Measurements from ENCODE around the gene RNF141.

DNA sequence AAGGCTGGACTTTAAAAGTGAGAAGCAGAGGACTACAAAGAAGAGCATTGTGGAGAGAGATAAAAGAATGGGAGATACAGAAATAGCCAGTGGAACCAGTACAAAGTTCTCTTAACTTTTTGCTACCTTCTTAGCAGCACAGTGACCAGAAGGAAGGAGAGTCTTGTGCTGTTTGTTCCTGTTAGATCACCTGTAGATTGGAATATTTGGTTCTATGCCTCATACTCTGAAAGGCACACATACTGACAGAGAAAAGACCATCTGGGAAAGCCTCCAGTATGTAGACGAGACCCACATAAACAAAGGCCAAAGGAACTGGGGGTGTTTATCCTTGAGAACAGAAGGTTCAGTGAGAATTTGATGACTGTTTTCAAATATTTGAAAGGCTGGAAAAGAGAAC lies 18.7 kb downstream of the RNF141 start:
- TF ChIP-seq, protein P1, sequence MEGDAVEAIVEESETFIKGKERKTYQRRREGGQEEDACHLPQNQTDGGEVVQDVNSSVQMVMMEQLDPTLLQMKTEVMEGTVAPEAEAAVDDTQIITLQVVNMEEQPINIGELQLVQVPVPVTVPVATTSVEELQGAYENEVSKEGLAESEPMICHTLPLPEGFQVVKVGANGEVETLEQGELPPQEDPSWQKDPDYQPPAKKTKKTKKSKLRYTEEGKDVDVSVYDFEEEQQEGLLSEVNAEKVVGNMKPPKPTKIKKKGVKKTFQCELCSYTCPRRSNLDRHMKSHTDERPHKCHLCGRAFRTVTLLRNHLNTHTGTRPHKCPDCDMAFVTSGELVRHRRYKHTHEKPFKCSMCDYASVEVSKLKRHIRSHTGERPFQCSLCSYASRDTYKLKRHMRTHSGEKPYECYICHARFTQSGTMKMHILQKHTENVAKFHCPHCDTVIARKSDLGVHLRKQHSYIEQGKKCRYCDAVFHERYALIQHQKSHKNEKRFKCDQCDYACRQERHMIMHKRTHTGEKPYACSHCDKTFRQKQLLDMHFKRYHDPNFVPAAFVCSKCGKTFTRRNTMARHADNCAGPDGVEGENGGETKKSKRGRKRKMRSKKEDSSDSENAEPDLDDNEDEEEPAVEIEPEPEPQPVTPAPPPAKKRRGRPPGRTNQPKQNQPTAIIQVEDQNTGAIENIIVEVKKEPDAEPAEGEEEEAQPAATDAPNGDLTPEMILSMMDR (IDR thresholded peaks at IDR 0.05), result no peak
- TF ChIP-seq ZFX (IDR thresholded peaks at IDR 0.05; ENCODE audit: borderline replicate concordance), result no peak
